ENCODE data around the gene HEYL.

GRCh38 chr1:39652105-39652504 is 12.7 kb upstream of the HEYL start:
- TF ChIP-seq, protein P1, sequence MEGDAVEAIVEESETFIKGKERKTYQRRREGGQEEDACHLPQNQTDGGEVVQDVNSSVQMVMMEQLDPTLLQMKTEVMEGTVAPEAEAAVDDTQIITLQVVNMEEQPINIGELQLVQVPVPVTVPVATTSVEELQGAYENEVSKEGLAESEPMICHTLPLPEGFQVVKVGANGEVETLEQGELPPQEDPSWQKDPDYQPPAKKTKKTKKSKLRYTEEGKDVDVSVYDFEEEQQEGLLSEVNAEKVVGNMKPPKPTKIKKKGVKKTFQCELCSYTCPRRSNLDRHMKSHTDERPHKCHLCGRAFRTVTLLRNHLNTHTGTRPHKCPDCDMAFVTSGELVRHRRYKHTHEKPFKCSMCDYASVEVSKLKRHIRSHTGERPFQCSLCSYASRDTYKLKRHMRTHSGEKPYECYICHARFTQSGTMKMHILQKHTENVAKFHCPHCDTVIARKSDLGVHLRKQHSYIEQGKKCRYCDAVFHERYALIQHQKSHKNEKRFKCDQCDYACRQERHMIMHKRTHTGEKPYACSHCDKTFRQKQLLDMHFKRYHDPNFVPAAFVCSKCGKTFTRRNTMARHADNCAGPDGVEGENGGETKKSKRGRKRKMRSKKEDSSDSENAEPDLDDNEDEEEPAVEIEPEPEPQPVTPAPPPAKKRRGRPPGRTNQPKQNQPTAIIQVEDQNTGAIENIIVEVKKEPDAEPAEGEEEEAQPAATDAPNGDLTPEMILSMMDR (IDR thresholded peaks at IDR 0.05) = no peak
- TF ChIP-seq EP300 (IDR thresholded peaks at IDR 0.05) = no peak
- TF ChIP-seq POLR2A (IDR thresholded peaks at IDR 0.05) = no peak
